GM21576 (cell line): ENCODE data around the gene DENND1A.

Experiments
- ATAC-seq: cut with Tn5 transposase; IDR thresholded peaks from one replicate; pipeline ENCODE4 v1.9.1; 2021; ENCODE audit warnings: mild to moderate bottlenecking, moderate library complexity; ENCODE audit not compliant: unreplicated experiment

Gene DENND1A

DNA sequence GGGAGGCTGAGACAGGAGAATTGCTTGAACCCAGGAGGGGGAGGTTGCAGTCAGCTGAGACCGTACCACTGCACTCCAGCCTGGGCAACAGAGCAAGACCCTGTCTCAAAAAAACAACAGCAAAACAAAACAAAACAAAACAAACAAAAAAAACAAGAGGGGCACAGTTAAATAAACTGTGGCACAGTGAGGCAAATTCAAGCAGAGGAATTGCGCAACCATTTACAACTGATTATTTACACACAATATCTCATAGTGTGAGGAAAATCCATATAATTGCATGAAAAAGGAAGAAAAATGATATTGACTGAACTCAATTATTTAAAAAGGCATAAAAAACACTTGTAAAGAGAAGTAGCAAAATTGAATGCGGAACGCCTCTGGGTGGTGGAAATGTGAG, 412.4 kb downstream of the DENND1A start:
- ATAC-seq, result no peak

DNA sequence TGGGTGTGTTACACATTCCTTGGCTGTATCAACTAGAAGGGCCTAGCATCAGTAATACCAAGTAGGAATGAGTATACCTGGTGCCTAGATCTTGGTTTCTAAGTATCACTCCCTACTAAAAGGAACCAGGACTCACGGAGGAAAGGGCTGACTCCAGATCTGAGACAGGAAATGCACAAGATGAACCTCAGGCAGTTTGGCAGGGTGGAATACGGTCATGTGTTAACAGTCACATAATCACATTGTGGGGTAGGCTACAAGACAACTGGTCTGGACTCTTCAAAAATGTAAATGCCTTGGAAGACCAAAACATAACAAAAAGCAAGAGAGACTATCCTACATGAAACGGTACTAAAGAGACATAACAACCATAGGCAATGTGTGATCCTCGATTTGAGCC, 415.2 kb downstream of the DENND1A start:
- no peak for ATAC-seq

DNA sequence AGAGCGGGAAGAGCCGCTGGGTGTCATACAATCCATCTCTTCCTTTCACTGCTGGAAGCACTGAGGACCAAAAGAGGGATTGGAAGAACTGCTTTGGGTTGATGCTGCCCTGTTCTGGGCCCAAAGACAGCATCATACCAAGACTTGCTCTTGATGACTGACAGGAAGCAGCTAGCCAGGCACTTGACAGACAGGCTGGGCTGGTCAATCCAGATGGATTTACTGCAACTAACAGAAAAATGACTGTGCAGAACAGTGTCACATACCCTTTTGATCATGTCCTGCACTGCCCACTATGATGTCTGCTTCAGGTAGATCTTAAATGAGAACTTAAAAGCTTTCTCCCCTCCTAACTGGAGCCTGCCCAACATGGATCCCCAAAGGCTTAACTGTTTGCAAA, 416.4 kb downstream of the DENND1A start:
- ATAC-seq, result no peak

DNA sequence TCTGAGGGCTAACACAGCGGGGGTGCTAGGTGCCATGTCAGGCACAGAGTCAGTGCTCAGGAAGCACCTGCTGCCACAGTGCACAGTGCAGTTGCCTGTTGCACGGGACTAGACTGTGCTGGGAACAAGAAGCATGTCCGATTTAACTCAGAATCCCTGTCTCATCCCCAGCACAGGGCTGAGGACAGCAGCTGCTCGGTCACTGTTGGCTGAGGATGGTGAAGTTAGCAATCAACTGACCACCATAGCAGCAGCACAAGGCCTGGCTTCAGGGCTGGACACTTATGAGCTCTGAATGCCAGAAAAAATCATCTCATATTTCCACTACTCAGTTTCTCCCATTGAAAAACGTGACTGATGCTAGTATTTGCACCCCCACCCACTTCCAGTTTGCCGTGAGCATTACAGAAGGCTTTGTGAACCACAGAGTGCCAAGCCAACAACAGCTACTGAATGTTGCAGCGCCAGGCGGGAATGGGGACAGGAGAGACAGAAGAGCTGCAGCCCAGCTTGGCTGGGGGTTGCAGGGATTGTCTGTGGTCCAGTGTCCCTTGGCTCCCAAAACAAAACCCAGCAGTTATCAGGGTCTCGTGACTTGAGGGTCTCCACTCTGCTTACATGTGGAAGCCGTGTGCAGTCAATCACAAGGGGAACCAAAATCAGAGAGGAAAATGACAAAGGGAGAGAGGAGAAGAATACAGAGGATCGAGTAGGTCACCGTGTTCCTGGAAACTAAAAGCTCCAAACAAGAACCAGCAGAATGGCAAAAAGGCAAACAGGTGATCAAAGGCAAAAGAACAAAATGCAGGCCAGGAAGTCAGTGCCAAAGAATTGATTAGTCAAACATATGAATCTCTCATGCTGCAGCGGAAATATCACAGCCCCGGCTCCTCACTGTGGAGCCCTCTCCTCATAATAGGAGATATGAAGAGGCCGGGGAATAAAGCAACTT, 418.3 kb downstream of the DENND1A start:
- ATAC-seq, result no peak

DNA sequence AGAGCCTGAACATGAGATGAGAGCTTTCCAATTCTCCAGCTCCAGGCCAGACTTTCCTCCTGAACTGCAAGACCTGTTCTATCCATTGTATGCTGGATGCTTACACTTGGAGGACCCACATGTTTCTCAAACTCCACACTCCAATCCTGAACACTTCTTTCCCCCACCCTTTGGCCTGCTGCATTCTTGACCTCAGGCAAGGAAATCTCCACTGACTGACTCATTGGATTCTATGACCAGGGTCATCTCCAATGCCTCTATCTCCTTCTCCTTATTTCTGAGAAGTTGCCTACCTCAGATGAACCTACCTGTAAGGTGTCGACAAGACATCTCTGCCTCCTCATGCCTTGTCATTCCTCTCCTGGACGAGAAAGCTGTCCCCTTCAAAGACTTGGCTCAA, 420.3 kb downstream of the DENND1A start:
- ATAC-seq, result no peak

DNA sequence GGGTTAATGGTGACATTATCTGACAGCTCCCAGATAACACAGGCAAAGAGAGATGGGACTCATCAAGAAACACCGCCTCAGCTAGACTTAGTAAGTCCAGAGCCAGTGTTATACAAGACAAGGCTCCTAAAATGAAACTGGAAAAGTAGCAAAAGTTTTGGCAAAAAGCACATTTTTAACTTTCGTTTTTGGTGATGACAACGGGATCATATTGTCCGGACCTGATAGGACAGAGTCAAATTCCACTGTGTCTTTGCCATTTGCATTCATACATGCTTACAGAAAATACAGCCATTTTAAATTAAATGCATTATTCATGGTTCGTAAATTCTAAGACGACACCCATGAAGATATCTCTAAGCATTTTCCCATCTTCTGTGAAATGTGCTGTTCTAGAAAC, 421.9 kb downstream of the DENND1A start:
- no peak for ATAC-seq

DNA sequence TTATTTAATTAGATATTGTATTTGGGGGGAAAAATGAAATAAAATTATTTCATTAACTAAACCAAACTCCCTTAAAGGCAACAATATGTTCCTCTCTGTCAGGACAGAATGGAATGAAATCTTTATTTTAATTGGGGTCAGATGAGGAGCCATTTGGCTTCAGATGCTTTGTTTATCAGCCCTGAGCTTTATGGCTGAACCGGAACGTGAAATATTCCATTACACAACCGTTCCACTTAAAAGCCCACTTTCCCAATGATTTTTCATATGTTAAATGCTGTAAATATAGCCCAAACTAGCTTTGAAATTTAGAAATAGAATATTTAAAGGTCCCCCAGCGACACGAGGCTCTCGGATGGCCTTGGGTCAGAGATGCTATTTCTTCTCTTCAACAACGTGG, 424.4 kb downstream of the DENND1A start:
- ATAC-seq, result no peak

DNA sequence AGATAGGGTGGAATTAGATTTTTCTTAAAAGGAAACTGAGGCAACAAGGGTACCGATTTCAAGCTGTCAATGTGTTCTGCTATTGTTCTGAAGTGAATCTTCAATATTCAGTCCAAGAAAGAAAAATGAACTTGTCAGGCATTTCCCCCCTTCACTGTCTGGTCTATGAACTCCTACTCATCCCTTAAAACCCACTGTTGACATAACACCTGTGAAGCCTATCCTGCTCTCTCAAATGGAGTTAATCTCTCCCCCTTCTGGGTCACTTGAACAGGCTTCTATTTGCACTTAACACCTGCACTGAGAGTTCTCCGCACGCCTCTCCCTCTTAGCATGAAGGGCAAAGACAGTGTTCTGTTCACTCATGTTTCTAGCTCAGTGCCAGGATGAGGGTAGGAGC, 429.6 kb downstream of the DENND1A start:
- no peak for ATAC-seq

DNA sequence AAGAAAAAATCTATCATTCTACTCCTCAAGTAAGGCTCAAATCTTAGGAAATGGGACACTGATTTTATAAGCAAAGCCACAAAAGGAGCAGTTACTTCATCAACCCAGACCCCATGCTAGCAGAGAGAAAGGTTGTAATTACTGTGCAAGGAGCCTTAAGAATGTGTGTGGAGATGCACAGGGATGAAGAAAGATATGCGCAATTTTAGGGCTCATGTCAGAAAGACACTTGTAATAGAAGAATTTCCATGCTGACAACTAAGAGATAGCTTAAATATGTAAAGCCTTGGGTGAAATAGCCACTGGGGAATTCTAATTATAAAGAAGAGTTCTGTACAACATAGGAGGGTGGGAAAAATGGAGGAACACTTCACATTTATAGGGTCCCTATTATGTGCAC, 432.1 kb downstream of the DENND1A start:
- ATAC-seq, result no peak

DNA sequence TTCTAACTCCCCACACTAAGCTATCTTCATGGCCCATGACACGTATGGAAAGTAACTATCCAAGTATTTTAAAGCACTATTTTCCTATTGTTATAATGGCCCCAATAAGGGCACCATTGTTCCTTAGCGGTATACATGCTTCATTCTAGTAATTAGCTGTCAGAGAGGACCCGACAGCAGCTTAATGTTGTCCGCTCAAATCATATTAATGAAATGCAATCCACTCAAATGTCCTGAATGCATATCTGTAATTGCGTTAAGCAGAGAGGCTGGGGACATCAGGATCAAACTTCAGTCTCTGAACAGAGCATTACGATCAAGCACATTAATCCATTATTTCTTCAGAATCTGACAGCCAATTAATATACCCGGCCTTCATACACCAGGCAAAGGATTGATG, 434.2 kb downstream of the DENND1A start:
- no peak for ATAC-seq

DNA sequence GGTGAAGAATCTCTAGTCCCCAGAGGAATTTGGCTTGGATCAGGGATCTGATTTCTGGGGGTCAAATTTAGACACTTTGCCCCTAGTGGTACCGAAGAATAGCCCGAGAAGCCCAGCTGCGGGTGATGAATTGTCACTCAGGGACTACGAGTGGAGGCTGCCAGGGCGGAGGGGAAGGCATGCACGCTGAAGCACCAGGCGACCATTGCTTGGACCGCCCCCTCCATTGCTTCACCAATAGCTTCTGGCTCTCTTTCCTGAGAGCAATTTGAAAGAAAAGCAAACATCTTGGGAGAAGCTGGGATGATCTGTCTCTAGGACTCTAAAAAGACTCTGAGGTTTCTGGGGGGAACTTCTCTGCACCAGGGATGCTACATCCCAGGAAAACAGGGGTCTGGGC, 436.3 kb downstream of the DENND1A start:
- ATAC-seq, result no peak

DNA sequence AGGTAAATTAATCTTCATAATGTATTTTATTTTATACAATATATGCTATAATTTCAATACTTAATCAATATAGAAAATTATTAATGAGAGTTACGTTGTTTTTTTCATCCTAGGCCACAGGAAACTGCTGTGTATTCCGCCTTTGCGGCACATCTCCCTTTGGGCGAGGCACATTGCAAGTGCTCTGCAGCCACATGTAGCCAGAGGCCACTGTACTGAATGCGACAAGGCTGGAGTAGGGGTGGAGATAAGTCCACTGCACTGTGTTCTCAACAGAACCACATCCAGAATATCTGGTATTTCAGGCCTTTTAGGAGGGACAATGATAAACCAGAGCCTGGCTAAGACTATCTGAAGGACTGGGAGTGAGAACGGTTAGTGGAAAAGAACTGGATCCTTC, 439.2 kb downstream of the DENND1A start:
- no peak for ATAC-seq

DNA sequence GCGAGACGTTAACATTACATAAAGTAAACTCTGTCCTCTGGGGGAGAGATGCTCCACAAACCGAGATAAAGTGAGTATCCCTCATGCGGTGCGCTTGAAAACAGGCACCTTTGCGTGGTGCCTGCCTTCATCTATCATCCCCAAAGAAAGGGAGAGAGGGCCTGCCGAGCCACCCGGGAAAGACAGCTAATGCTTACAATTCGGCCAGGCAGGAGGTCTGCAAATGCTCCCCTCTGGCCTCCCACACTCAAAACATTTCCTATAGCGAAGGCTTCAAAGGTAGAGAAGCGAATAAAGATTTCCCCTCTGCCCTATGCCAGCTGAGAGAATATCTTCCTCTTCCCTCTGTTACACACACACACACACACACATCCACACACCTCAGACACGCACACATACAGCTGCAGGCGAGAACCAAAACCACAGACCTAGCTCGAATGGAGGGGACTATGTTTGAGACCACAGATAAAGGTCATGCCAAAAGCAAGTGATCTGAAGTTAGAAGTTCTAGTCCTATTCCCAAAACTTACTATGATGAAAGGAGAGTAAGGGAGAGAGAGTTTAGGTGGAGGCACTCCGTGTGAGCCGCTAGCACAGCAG, 441.1 kb downstream of the DENND1A start:
- no peak for ATAC-seq

DNA sequence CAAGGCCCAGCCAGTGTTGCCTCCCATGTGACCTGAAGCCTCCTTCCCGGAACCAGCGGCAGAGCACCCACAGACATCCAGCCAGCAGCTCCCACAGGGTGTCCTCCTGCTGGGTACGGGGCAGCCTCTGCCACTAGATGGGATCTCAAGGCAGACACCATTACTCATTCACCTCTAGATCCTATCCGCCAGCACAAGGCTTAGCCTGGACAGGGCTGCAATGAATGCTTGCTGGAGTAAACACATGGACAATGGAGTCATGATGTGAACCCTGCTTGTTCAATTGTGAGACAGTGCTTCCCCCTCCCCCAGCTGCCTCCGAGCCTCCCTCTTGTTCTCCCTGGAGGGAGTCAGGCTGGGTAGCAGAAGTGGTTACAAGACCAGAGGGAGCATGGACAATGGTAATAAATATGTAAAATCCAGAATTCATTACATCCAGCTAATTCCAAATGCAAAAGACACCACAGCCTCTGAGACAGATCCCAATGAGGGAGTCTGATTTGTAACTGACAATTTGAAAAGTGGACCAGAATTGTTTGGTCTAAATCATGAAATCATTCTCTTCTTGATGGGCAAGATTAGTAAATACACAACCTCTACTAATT, 441.9 kb downstream of the DENND1A start:
- no peak for ATAC-seq

DNA sequence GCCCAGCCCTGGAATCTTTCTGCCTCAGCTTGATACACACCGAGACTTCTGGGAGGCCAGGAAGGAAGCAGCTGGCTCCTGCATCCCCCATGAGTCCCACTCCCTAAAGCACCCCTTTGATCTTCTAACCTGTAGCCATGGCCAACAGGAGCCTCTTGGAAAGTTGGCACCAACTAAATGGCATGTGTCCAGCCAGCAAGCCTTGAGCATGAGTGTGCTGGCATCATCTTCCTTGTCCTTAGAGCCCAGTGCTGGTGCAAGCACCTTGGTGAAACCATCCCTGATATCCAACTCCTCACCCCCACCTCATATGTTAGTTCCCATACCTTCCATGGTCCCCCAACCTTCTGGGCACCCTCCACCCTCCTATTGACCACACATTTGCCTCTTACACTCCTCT, 443.5 kb downstream of the DENND1A start:
- no peak for ATAC-seq

DNA sequence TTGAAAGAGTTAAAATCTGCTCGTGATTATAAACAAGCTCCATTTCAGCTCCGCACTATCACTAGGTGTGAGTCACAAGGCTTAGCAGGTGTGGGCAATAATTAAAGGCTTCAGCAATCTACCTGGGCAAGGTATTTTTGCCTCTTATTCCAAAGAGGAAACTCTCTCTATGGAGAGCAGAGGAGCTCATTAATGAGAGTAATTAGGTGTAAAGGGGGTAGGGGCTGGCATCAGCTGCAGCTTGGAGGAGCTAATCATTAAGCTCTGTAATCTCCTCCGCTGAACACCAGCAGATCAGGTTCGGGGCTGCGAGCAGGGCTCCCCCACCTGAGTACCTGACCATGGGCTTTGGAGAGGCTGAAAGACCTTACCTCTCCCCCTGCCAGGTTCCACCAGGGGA, 444.7 kb downstream of the DENND1A start:
- no peak for ATAC-seq

DNA sequence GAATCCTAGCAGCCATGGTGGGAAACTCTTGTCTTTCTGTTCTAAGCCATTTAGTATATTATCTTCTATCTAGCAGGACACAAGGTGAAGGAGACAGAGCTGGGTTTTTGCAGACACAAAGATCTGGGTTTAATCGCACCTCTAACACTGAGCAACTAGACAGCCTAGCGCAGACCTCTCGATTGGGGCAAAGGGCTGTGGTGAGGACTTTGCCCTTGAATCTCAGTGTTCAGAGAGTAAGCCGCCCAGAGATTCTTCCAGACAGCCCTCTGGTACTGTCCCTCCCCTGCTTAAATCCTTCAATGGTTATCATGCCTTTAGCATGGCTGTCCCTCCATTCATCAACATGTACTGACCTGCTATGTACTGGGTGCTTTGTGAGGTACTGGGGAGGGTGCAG, 445.8 kb downstream of the DENND1A start:
- no peak for ATAC-seq

DNA sequence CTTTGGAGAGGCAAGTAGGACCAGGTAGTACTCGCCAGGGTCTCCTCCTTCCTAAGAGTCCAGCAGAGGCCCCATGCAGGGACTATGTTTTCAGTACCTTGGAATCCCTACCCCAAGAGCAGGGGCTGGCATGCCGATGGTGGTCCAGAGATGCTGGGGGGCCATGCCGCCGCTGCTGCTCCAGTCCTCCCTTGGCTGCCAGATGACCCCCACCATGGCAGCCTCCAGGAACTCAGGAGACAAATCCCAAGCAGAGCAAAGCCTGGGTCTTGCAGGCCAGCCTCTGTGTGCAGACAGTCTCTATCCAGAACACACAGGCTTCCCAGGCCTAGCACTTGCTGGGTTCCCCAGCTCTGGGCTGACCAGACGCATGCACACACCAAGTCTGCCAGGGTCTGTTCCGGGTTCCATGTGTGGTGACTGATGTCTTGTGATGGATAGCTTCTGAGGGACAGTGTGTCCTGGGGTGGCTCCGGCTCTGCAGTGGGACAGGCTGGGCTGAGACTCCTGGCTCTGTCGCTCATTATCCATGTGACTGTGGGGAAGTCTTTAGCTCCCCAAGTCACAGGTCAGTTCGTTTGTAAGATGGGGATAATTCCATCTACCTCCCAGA, 446.6 kb downstream of the DENND1A start:
- no peak for ATAC-seq

DNA sequence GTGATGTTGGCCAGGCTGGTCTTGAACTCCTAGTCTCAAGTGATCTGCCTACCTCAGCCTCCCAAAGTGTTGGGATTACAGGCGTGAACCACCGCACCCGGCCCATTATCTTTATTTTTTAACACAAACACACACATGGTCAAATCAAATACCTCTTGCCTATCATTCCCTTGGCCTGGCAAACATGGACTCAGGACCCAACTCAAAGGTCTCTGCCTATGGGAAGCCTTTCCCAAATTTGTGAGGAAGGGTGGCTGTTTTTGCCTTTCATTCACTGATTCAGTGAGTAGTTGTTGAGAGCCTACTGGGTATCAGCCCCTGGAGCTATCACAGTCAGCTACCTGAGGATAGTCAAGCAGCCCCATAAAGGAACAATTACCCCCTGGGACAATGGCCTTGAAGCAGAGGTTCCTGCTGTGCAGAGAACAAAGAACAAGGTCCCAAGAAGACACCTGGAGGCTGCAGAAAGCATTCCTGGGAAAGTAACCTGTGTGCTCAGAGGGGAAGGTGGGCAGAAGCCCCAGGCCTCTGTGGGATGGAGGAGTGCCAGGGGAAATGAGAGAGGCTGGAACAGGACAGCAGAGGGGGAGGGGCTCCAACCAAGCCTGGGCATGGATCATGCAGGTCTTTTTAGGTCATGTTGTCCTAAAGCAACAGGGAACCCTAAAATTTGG, 447.5 kb downstream of the DENND1A start:
- no peak for ATAC-seq

DNA sequence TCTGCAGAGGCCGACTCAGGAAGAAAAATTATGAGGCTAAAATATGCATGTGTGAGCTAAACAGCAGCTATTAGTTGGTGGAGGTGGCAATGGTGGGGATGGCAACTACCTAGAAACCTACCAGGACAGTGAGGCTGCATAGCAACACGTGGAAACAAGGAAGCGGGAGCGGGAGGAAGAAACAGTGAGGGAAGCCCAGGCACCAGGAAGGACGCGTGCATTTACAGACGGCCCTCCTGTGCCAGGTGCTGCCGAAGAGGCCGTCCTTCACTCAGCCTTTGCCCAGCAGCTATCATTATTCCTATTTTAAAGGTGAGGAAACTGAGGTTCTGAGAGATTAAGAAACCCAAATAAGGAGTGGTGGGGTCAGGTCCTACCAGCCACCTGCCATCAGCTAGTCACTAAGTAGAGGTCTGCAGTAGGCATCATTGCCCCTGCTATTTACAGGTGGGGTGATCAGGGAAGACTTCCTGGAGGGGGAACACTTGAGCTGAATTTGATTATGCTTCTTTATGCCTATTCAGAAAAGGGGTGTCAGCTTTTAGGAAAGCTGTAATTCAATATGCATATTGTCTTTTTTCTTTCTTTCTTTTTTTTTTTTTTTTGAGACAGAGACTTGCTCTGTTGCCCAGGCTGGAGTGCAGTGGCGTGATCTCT, 448.6 kb downstream of the DENND1A start:
- no peak for ATAC-seq

DNA sequence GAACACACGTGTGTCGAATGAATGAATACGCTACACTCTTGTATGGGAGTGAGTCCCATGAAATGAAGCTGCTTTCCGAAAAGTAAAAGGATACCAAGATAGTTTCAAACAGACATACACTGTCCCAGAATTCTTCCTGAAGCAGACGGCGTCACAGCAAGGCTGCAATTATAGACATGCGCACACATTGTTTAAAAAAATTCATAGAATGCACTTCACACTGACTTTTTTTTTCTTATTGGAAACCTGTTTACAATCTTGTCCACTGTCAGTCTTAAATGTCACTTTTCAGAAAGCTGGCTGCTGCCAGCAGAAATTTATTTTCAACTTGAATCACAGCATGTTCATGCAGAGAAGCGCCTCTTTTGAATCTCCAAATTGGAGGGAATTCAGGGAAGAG, 449.1 kb downstream of the DENND1A start:
- ATAC-seq, result no peak
